Suprapubic skin (tissue), 4 donors: ENCODE measurements around the gene SUPT4H1. TPM values are rescaled to one million over a fixed set of nuclear protein-coding genes. Genes with fewer than 3 reads are reported as not detected.

Experiments
- DNase-seq, 2 donors: peaks; one replicate each; pipeline ENCODE4 v3.0.0-alpha.2; 2019; ENCODE audit warnings: low spot score in 2 of 2
- H3K27ac ChIP-seq: fragments of 200-600 bp; sonication (generic); one replicate; pipeline ENCODE4 v1.5.1; 2019
- H3K27me3 ChIP-seq: fragments of 200-600 bp; sonication (generic); one replicate; pipeline ENCODE4 v1.5.1; 2019
- H3K36me3 ChIP-seq: fragments of 200-600 bp; sonication (generic); one replicate; pipeline ENCODE4 v1.5.1; 2019
- H3K4me1 ChIP-seq: fragments of 200-600 bp; sonication (generic); one replicate; pipeline ENCODE4 v1.5.1; 2019
- H3K4me3 ChIP-seq: fragments of 200-600 bp; sonication (generic); one replicate; pipeline ENCODE4 v1.5.1; 2019; ENCODE audit warnings: mild to moderate bottlenecking
- H3K9me3 ChIP-seq: fragments of 200-600 bp; sonication (generic); one replicate; pipeline ENCODE4 v1.5.1; 2019
- CTCF ChIP-seq, 2 donors: fragments of 200-600 bp in 1 of 2; fragments of 450-650 bp in 1 of 2; sonication (generic) in 1 of 2; IDR thresholded peaks; one replicate each; pipeline ENCODE4 v1.5.1; 2016 to 2019; ENCODE audit warnings: antibody characterized with exemption in 2 of 2, mild to moderate bottlenecking in 1 of 2, moderate library complexity in 1 of 2
- EP300 ChIP-seq: sonication (generic); formaldehyde crosslinking; IDR thresholded peaks from one replicate; pipeline ENCODE4 v1.6.1; 2017; ENCODE audit warnings: antibody characterized with exemption
- POLR2A ChIP-seq, 2 donors: fragments of 450-650 bp; IDR thresholded peaks; one replicate each; pipeline ENCODE4 v1.6.1; 2017; ENCODE audit warnings: antibody characterized with exemption in 2 of 2, mild to moderate bottlenecking in 2 of 2, moderate library complexity in 2 of 2
- POLR2AphosphoS5 ChIP-seq, 3 donors: sonication (generic); formaldehyde crosslinking; IDR thresholded peaks; one replicate each; pipeline ENCODE4 v1.6.1; 2017; ENCODE audit warnings: antibody characterized with exemption in 3 of 3
- WGBS: methylation state at CpG from one replicate; pipeline ENCODE4 v1.1.5; 2018; 5-methylcytosine and 5-hydroxymethylcytosine counted together
- total RNA-seq, 4 donors: library from RNA; depleted of rRNA; stranded (reverse); fragments of >200 nt; gene quantifications; one replicate each; pipeline ENCODE4 v1.1.0, GENCODE V29; 2016

SUPT4H1 gene
- total RNA-seq, 4 donors from 2014 or later = 33.8 to 48.3 (median 40.3) TPM

DNA sequence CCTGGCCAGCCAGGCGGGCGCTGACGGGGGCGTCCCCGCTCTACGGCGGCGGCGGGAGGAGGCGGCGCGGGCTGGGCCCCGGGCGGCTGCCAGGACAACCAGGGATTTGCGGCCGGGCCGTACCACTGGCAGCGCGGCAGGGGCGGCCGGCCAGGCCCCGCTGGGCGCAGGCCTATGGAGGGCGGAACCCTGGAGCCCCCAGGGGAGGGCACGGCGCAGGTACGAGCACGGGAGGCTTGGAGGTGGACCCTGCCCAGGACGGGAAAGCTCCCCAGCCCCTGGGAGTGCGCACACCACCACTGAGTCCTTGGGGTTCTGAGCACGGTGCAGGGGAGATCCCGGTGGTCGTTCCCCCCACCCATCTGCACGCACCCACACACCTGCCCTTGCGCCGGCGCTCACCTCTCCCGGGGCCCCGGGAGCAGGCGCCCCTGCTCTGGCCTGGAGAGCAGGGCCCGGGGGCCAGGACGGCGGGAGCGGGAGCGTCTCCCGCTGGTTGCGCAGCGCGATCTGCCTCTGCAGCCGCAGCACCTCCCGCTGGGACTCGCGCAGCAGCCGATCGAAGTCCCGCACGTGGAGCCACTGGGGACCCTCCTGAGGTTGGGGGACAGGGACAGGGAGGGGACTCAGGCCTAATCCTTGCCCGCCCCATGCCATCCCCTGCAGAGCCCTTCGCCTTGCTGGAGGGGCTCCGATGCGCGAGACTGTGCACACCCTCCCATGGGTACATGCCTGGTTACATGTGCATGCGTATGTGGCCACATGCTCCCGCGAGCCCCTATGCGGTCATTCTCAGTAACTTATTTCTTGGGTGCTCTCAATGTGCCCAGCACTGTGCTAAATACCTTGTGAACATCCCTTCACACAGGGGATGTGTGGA, 27.4 kb downstream of the SUPT4H1 start:
- H3K9me3 ChIP-seq = no peaks in the 10 kb centered on the region
- H3K27me3 ChIP-seq = peaks cover 11% of the 10 kb centered on the region
- no peak for TF ChIP-seq POLR2AphosphoS5 (IDR thresholded peaks at IDR 0.05)
- no peak for TF ChIP-seq EP300
- TF ChIP-seq CTCF (IDR thresholded peaks at IDR 0.05) = no peak
- TF ChIP-seq POLR2A (IDR thresholded peaks at IDR 0.05) = no peak
- WGBS = 15% methylated on average over 17 of the region's 66 CpGs
- H3K27ac ChIP-seq = peak overlapping the region; percentile 8
- H3K4me3 ChIP-seq = peak overlapping the region; percentile 78
- DNase-seq = no peak
- H3K36me3 ChIP-seq = no peaks in the 10 kb centered on the region
- peaks cover 19% of the 10 kb centered on the region for H3K4me1 ChIP-seq

GRCh38 chr17:58324056-58324408, 28.0 kb downstream of the SUPT4H1 start:
- H3K4me3 ChIP-seq = peak overlapping the region; percentile 78
- WGBS = 0% methylated on average over 4 of the region's 13 CpGs

DNA sequence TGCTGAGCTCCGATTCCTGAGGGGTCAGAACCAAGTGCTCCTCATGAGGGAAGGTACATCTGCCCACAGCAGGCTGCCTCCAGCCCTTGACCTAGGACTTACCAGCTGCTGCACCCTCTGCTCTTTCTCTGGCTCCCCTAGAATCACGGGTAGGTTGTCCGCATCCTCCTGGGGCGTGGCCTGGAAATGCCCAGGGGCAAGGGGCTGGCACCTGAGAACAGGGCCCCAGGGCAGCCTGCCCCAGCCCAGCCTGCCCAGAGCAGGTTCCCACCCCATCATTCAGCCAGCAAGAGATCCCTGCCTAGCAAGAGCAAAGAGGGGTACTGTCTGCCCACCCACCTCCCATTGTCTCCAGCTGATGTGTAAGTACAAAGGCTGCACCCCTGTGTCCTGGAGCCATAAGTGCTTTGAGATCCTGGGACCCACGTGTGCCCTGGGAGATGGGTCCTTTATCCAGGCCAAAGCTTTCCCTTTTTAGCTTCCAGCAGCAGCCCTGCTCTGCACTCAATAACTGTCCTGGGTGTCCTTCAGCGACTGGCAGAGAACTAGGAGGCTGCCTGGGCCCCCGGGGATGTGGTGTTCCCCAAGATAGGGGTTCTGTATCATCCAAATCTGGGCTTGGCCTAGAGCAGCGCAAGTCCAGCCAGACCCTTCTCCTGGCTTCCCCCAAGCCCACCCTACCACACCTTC, 28.5 kb downstream of the SUPT4H1 start:
- TF ChIP-seq POLR2AphosphoS5 (IDR thresholded peaks at IDR 0.05) (no peak), POLR2A (IDR thresholded peaks at IDR 0.05) (no peak), CTCF (IDR thresholded peaks at IDR 0.05) (no peak), EP300 (no peak)
- no peaks in the 10 kb centered on the region for H3K9me3 ChIP-seq
- 73% methylated on average over 4 of the region's 8 CpGs for WGBS
- no peaks in the 10 kb centered on the region for H3K36me3 ChIP-seq
- peaks cover 11% of the 10 kb centered on the region for H3K27me3 ChIP-seq
- no peak for DNase-seq
- H3K4me3 ChIP-seq = peak overlapping the region; percentile 78
- no peak overlapping the region for H3K27ac ChIP-seq
- peaks cover 19% of the 10 kb centered on the region for H3K4me1 ChIP-seq

More at GRCh38 chr17:58324056-58324408, 28.0 kb downstream of the SUPT4H1 start:
- Histone ChIP-seq H3K9me3 (no peaks in the 10 kb centered on the region), H3K27me3 (peaks cover 11% of the 10 kb centered on the region), H3K27ac (peak overlapping the region; percentile 8), H3K36me3 (no peaks in the 10 kb centered on the region), H3K4me1 (peaks cover 19% of the 10 kb centered on the region)
- TF ChIP-seq CTCF (IDR thresholded peaks at IDR 0.05) (no peak), POLR2AphosphoS5 (IDR thresholded peaks at IDR 0.05) (no peak), EP300 (no peak), POLR2A (IDR thresholded peaks at IDR 0.05) (no peak)
- no peak for DNase-seq

DNA sequence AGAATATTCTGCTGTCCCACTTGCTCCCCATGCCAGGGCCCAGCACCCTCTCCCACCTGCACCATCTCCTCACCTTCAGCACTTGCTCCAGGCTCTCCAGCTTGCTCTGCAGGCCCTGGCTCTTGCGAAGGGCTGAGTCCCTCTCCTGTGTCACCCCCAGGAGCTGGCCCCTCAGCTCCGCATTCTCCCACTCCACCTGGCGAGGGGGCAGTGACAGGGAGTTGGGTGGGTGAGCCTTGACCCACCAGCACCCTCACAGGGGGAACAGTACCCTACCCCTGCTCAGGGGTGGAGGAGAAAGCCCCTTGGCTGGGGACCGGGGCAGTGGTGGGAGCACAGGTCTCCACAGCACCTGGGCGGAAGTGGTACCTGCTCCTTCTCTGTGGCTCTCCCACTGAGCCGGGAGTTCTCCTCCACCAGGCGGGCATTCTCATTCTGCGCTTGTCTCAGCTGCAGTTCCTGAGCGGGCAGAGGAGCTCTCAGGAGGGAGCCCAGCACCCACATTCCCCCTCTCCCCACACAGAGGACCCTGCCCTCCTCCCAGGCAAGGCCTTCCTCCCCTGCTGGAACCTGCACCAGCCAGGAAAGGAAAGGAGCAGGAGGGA, 29.3 kb downstream of the SUPT4H1 start:
- WGBS = 93% methylated on average over 5 of the region's 9 CpGs

More for the DNA sequence above, 29.3 kb downstream of the SUPT4H1 start:
- H3K27me3 ChIP-seq = peaks cover 7% of the 10 kb centered on the region
- no peak for DNase-seq
- no peak overlapping the region for H3K4me3 ChIP-seq
- H3K9me3 ChIP-seq = no peaks in the 10 kb centered on the region
- TF ChIP-seq POLR2A (IDR thresholded peaks at IDR 0.05) = no peak
- TF ChIP-seq EP300 = no peak
- TF ChIP-seq CTCF (IDR thresholded peaks at IDR 0.05) = no peak
- TF ChIP-seq POLR2AphosphoS5 (IDR thresholded peaks at IDR 0.05) = no peak
- no peak overlapping the region for H3K27ac ChIP-seq
- peaks cover 19% of the 10 kb centered on the region for H3K4me1 ChIP-seq
- H3K36me3 ChIP-seq = no peaks in the 10 kb centered on the region
